Activated naive CD8-positive, alpha-beta T cell treated with anti-CD3 and anti-CD28 coated beads for 36 hours (primary cell): ENCODE data around the gene NES. TPM values are rescaled to one million over a fixed set of nuclear protein-coding genes. Genes with fewer than 3 reads are reported as not detected.

ENCODE experiments used
- DNase-seq: peaks from one replicate; pipeline ENCODE4 v3.0.0; 2021
- H3K27ac Mint-ChIP-seq: one replicate; pipeline ENCODE4 v1.8.0; 2022; ENCODE audit warnings: mild to moderate bottlenecking, moderate library complexity, mixed read lengths
- H3K27me3 Mint-ChIP-seq: one replicate; pipeline ENCODE4 v1.8.0; 2022; ENCODE audit warnings: mild to moderate bottlenecking, mixed read lengths
- H3K36me3 Mint-ChIP-seq: one replicate; pipeline ENCODE4 v1.8.0; 2021; ENCODE audit warnings: mild to moderate bottlenecking, mixed read lengths
- H3K4me1 Mint-ChIP-seq: one replicate; pipeline ENCODE4 v1.8.0; 2021; ENCODE audit warnings: mixed read lengths
- H3K4me3 Mint-ChIP-seq: one replicate; pipeline ENCODE4 v1.8.0; 2022; ENCODE audit warnings: mild to moderate bottlenecking, moderate library complexity, mixed read lengths
- H3K9me3 Mint-ChIP-seq: one replicate; pipeline ENCODE4 v1.8.0; 2022; ENCODE audit warnings: mixed read lengths
- total RNA-seq, 2 experiments: library from RNA; stranded (reverse); gene quantifications; one replicate each; pipeline ENCODE4 v1.2.3, GENCODE V29; 2021

Gene NES
- total RNA-seq, 2 experiments from 2014 or later, result 0.04 TPM; not detected in 1

DNA sequence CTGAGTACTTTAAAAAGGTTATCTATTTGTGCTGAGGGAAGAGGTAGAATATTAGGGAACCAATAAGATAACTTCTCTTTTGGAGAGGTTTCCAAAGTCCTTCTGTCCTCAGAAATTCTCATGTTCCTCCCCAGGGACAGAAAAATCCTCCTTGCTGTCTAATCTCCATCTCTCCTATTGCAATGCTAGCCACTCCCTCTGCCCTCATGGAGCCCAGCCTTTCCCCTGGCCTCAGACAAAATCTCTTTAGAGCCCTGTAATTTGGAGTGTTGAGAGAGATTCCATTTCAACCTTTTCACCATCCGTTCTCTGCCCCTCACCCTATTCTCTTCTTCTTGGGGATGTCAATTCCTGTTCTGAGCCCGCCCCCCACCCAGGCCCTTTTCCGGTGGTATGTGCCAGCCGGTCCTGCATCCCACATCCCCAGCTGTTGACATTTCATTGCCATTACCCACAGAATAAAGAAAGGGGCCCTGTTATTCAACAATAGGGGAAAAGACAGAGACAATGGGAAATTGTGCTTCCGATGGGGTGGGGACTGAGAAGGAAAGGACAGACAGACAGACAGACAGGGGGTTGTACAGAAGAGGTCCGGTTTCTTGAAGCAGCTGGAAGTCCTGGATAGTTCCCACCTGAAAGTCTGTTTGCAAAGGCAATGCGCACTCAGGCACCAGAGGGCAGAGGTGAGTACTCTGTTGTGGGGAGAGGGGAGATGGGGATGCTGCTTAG, 58.2 kb downstream of the NES start, which contains the start of gene HAPLN2:
Gene HAPLN2, plus strand, starts transcription at position 563 of the 729 bp plus-strand sequence. CDS start 4,076 bp downstream, outside the sequence.
- H3K9me3 Mint-ChIP-seq, result no peaks in the 10 kb centered on the region
- no peaks in the 10 kb centered on the region for H3K4me1 Mint-ChIP-seq
- no peak within 1 kb of the TSS for H3K27ac Mint-ChIP-seq
- no peak for DNase-seq
- H3K4me3 Mint-ChIP-seq, result no peak within 1 kb of the TSS
- H3K27me3 Mint-ChIP-seq, result peaks cover 88% of the 10 kb centered on the region
- H3K36me3 Mint-ChIP-seq, result no peaks in the 10 kb centered on the region

Other genes starting within 250 kb of the NES start
- gene MEF2D, start 176.6 kb downstream of the NES start, total RNA-seq, result 10 to 100 TPM; 25.7 to 27.8 TPM
- 10 to 100 TPM; 13.5 to 14.9 TPM for gene IQGAP3, start 104.8 kb downstream of the NES start, total RNA-seq
- 10 to 100 TPM; 18.7 to 19.6 TPM for gene TTC24, start 97.7 kb downstream of the NES start, total RNA-seq
- 10 to 100 TPM; 65.9 to 68.2 TPM for gene NAXE, start 85.6 kb downstream of the NES start, total RNA-seq
- gene GPATCH4, start 75.9 kb downstream of the NES start, total RNA-seq, result 100 to 1,000 TPM; 103 TPM
- not detected for gene HAPLN2, start 58.0 kb downstream of the NES start, total RNA-seq
- not detected for gene BCAN, start 35.3 kb downstream of the NES start, total RNA-seq
- gene CRABP2, start 28.2 kb upstream of the NES start, total RNA-seq, result 1 to 10 TPM; 1.2 to 1.6 TPM
- gene METTL25B, start 51.1 kb upstream of the NES start, total RNA-seq, result 10 to 100 TPM; 24.4 to 24.9 TPM
- gene ISG20L2, start 51.4 kb upstream of the NES start, total RNA-seq, result 10 to 100 TPM; 74.9 to 77.4 TPM
- 10 to 100 TPM; 85.1 to 94.6 TPM for gene MRPL24, start 63.7 kb upstream of the NES start, total RNA-seq
- 100 to 1,000 TPM; 271 to 274 TPM for gene HDGF, start 74.3 kb upstream of the NES start, total RNA-seq
- 10 to 100 TPM; 91.8 to 96.0 TPM for gene PRCC, start 90.1 kb upstream of the NES start, total RNA-seq
- gene SH2D2A, start 139.4 kb upstream of the NES start, total RNA-seq, result 100 to 1,000 TPM; 186 TPM
- gene INSRR, start 181.7 kb upstream of the NES start, total RNA-seq, result under 1 TPM; 0.12 to 0.20 TPM
- gene NTRK1, start 183.5 kb upstream of the NES start, total RNA-seq, result 1 to 10 TPM; 3.4 to 4.0 TPM
- gene PEAR1, start 216.3 kb upstream of the NES start, total RNA-seq, result not detected
- gene LRRC71, start 243.2 kb upstream of the NES start, total RNA-seq, result not detected